Endothelial cell of umbilical vein (primary cell): ENCODE measurements around the gene PNPLA2. TPM values are rescaled to one million over a fixed set of nuclear protein-coding genes. Genes with fewer than 3 reads are reported as not detected.
A peak's percentile ranks its signal among the peaks of the same experiment; 100 is the strongest.

Experiments used
- BruUV-seq: library from RNA; stranded (reverse); fragments of 400-500 nt; replicated peaks from 2 replicates; lab custom pipeline; 2021; lab: Mats Ljungman, UMichigan
- CTCF ChIA-PET: fragments of 300-600, 350-600 bp; sonication (Branson Sonifier 250); formaldehyde crosslinking; loops from one replicate; lab custom pipeline; 2021; ENCODE audit warnings: antibody characterized with exemption, inconsistent platforms; lab: Charles Lee
- POLR2A ChIA-PET: fragments of 300-600, 350-600 bp; sonication (Branson Sonifier 250); formaldehyde crosslinking; loops from one replicate; lab custom pipeline; 2021; ENCODE audit warnings: antibody characterized with exemption, inconsistent platforms; lab: Charles Lee
- DNase-seq: peaks from one replicate; pipeline ENCODE4 v3.0.0-alpha.2; 2011; ENCODE audit warnings: low read depth, low spot score
- FAIRE-seq: peaks from 2 replicates; lab custom pipeline; 2011; peaks lifted over from hg19 to GRCh38; lab: Jason Lieb, UNC
- H2AFZ ChIP-seq: 2 replicates; pipeline ENCODE4 v1.6.0; 2012; ENCODE audit warnings: low read depth, low read length, control low read depth, inconsistent platforms
- H3K27ac ChIP-seq: 2 replicates; pipeline ENCODE4 v1.5.1; 2011; ENCODE audit warnings: low read depth, mild to moderate bottlenecking, control low read depth, low read length, moderate library complexity; ENCODE audit not compliant: insufficient read depth
- H3K27me3 ChIP-seq, 2 experiments: 2 replicates each; pipeline versions ENCODE4 v1.6.0 to v1.6.1; 2011; ENCODE audit warnings: low read length in 2 of 2, mixed read lengths in 1 of 2; ENCODE audit not compliant: control insufficient read depth in 2 of 2, insufficient read depth in 2 of 2
- H3K36me3 ChIP-seq, 2 experiments: 2 replicates in 1 of 2; 3 replicates in 1 of 2; pipeline ENCODE4 v1.5.1; 2011; ENCODE audit warnings: low read length in 2 of 2, mild to moderate bottlenecking in 1 of 2, moderate library complexity in 1 of 2; ENCODE audit not compliant: control insufficient read depth in 2 of 2, insufficient read depth in 2 of 2; ENCODE audit errors: extremely low read depth in 1 of 2
- H3K4me1 ChIP-seq: 3 replicates; pipeline ENCODE4 v1.5.1; 2011; ENCODE audit warnings: mild to moderate bottlenecking, low read length; ENCODE audit not compliant: control insufficient read depth, insufficient read depth; ENCODE audit errors: extremely low read depth
- H3K4me2 ChIP-seq: 2 replicates; pipeline ENCODE4 v1.6.1; 2011; ENCODE audit warnings: low read length, control low read depth, mixed read lengths; ENCODE audit not compliant: insufficient read depth
- H3K4me3 ChIP-seq, 3 experiments: fragments of 200-600 bp in 1 of 3; sonication (generic), shearing (Covaris generic) in 1 of 3; replicated peaks in 1 of 3; 2 replicates each; pipeline ENCODE4 v1.5.1; 2011 to 2016; ENCODE audit warnings: control low read depth in 3 of 3, low read length in 3 of 3, mild to moderate bottlenecking in 2 of 3, inconsistent platforms in 1 of 3, low read depth in 1 of 3, moderate library complexity in 1 of 3; ENCODE audit not compliant: insufficient read depth in 1 of 3
- H3K79me2 ChIP-seq: 2 replicates; pipeline ENCODE4 v1.6.0; 2012; ENCODE audit warnings: low read length, inconsistent platforms; ENCODE audit not compliant: control insufficient read depth, insufficient read depth
- H3K9ac ChIP-seq: replicated peaks from 2 replicates; pipeline ENCODE3; 2011; ENCODE audit warnings: low read length, control low read depth; ENCODE audit not compliant: insufficient read depth; ENCODE audit errors: extremely low read depth
- H3K9me1 ChIP-seq: replicated peaks from 3 replicates; pipeline ENCODE4 v1.6.0; 2011; ENCODE audit warnings: mild to moderate bottlenecking, low read length; ENCODE audit not compliant: control insufficient read depth, insufficient read depth; ENCODE audit errors: extremely low read depth
- H3K9me3 ChIP-seq: replicated peaks from 2 replicates; pipeline ENCODE4 v1.5.1; 2012; ENCODE audit warnings: low read length, inconsistent platforms; ENCODE audit not compliant: control insufficient read depth, insufficient read depth
- H4K20me1 ChIP-seq: replicated peaks from 2 replicates; pipeline ENCODE3; 2011; ENCODE audit warnings: mild to moderate bottlenecking, low read length; ENCODE audit not compliant: control insufficient read depth, insufficient read depth; ENCODE audit errors: extremely low read depth
- EZH2 ChIP-seq: IDR thresholded peaks from 2 replicates; pipeline ENCODE4 v1.6.1; 2012; ENCODE audit warnings: borderline replicate concordance, low read depth, mild to moderate bottlenecking, moderate library complexity, low read length, inconsistent platforms; ENCODE audit not compliant: severe bottlenecking
- FOS ChIP-seq: IDR thresholded peaks from 2 replicates; pipeline ENCODE4 v1.6.1; 2011; ENCODE audit warnings: mild to moderate bottlenecking, low read length, moderate library complexity, borderline replicate concordance; ENCODE audit not compliant: insufficient read depth
- GATA2 ChIP-seq: IDR thresholded peaks from 2 replicates; pipeline ENCODE4 v1.7.0; 2011; ENCODE audit warnings: low read depth, mild to moderate bottlenecking, moderate library complexity, mixed read lengths, low read length; ENCODE audit not compliant: insufficient read length, insufficient read depth
- JUN ChIP-seq: IDR thresholded peaks from 2 replicates; pipeline ENCODE4 v1.6.1; 2011; ENCODE audit warnings: borderline replicate concordance, low read depth; ENCODE audit not compliant: insufficient read length, insufficient read depth
- MYC ChIP-seq: IDR thresholded peaks from one replicate; pipeline ENCODE4 v1.6.1; 2011; ENCODE audit warnings: mild to moderate bottlenecking, low read depth, low read length
- POLR2A ChIP-seq: IDR thresholded peaks from 2 replicates; pipeline ENCODE4 v1.6.1; 2012; ENCODE audit warnings: low read depth, mild to moderate bottlenecking, control low read depth, low read length
- POLR2AphosphoS5 ChIP-seq: IDR thresholded peaks from 2 replicates; pipeline ENCODE4 v1.6.1; 2012; ENCODE audit warnings: low read depth, mild to moderate bottlenecking, control low read depth, low read length, moderate library complexity; ENCODE audit not compliant: insufficient read depth
- dilution Hi-C: fragments of 300-500 bp; cut with MboI; formaldehyde crosslinking; loops from one replicate; pipeline ENCODE4 v1.15.0; 2019; ENCODE audit warnings: low sequenced_read_pairs; ENCODE audit not compliant: extremely low pct_ligation_motif_present
- intact Hi-C: fragments of 100-400 bp; cut with micrococcal nuclease; formaldehyde crosslinking; loops from one replicate; pipeline ENCODE4 v1.10.0; 2022
- polyA plus RNA-seq, 4 experiments: library from polyadenylated mRNA; depleted of rRNA in 3 of 4; stranded (reverse) in 3 of 4; unstranded in 1 of 4; fragments of >200 nt; gene quantifications; 2 replicates each; pipeline versions ENCODE4 v1.2.1 to v1.2.3, GENCODE V29; 2011 to 2012; ENCODE audit warnings: missing spikeins in 1 of 4
- total RNA-seq: library from RNA; stranded (reverse); gene quantifications from 2 replicates; pipeline ENCODE4 v1.2.3, GENCODE V29; 2021
- TF ChIP-seq, protein P1 (sequence below), 2 donors: IDR thresholded peaks; 1 replicate in 1 of 2; 2 replicates in 1 of 2; pipeline ENCODE4 v1.5.1; 2011; ENCODE audit warnings: low read length in 2 of 2, mild to moderate bottlenecking in 2 of 2, moderate library complexity in 2 of 2, control low read depth in 1 of 2, inconsistent platforms in 1 of 2, low read depth in 1 of 2; ENCODE audit not compliant: insufficient read depth in 1 of 2; ENCODE audit errors: extremely low read depth in 1 of 2
- TF ChIP-seq, protein P2 (sequence below): IDR thresholded peaks from 2 replicates; pipeline ENCODE4 v1.6.1; 2011; ENCODE audit not compliant: insufficient read depth, insufficient read length

The PNPLA2 gene
- total and polyA plus RNA-seq, 2 donors (not counting 3 experiments of a cell fraction or from before 2014, with no cell fraction given) = 73.1 to 75.6 TPM

- CTCF ChIA-PET = interaction anchor here (0.9 to 1.8 kb wide), 7 partner anchors 8 to 267 kb away, joined by 3 to 9 read pairs (median 4); partner anchors contain the start of gene RPLP2
- Histone ChIP-seq H4K20me1 (no peaks in the 10 kb centered on the region), H3K9me3 (no peaks in the 10 kb centered on the region), H3K4me3 (no peak overlapping the region), H3K27me3 (no peaks in the 10 kb centered on the region), H3K27ac (no peak overlapping the region), H2AFZ (no peak overlapping the region), H3K79me2 (peaks cover 4% of the 10 kb centered on the region), H3K9ac (no peak overlapping the region), H3K4me1 (no peaks in the 10 kb centered on the region), H3K4me2 (no peak overlapping the region), H3K9me1 (no peaks in the 10 kb centered on the region), H3K36me3 (no peaks in the 10 kb centered on the region)
- FAIRE-seq (peak; percentile 83), DNase-seq (peak; percentile 80)
- intact Hi-C loops = loop anchor here (2.0 kb wide), 1 partner anchor 13 kb away; no protein-coding TSS in a partner anchor
- dilution Hi-C loops = no loop called here
- BruUV-seq = no TSS peak
- POLR2A ChIA-PET = no interaction called here
- TF ChIP-seq POLR2AphosphoS5 = peak; percentile 22
- no peak for TF ChIP-seq MYC
- no peak for TF ChIP-seq EZH2
- TF ChIP-seq GATA2 = no peak
- TF ChIP-seq, protein P1, sequence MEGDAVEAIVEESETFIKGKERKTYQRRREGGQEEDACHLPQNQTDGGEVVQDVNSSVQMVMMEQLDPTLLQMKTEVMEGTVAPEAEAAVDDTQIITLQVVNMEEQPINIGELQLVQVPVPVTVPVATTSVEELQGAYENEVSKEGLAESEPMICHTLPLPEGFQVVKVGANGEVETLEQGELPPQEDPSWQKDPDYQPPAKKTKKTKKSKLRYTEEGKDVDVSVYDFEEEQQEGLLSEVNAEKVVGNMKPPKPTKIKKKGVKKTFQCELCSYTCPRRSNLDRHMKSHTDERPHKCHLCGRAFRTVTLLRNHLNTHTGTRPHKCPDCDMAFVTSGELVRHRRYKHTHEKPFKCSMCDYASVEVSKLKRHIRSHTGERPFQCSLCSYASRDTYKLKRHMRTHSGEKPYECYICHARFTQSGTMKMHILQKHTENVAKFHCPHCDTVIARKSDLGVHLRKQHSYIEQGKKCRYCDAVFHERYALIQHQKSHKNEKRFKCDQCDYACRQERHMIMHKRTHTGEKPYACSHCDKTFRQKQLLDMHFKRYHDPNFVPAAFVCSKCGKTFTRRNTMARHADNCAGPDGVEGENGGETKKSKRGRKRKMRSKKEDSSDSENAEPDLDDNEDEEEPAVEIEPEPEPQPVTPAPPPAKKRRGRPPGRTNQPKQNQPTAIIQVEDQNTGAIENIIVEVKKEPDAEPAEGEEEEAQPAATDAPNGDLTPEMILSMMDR (IDR thresholded peaks at IDR 0.05; ENCODE audit: extremely low read depth in 1 of 2, insufficient read depth in 1 of 2, low read depth in 1 of 2, low read length in 2 of 2) = peak; percentile 82 to 93
- no peak for TF ChIP-seq FOS
- no peak for TF ChIP-seq JUN
- TF ChIP-seq, protein P2, sequence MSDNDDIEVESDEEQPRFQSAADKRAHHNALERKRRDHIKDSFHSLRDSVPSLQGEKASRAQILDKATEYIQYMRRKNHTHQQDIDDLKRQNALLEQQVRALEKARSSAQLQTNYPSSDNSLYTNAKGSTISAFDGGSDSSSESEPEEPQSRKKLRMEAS = no peak
- TF ChIP-seq POLR2A = no peak
Measured at GRCh38 chr11:783581-784015, 35.1 kb upstream of the PNPLA2 start.
